GM18907 (cell line): Measurements from ENCODE around the gene DCP2.

Experiments
- ATAC-seq: cut with Tn5 transposase; IDR thresholded peaks from one replicate; pipeline ENCODE4 v1.9.1; 2021; ENCODE audit warnings: mild to moderate bottlenecking, moderate library complexity; ENCODE audit not compliant: unreplicated experiment

The DCP2 gene

GRCh38 chr5:113062869-113063508 lies 86.4 kb downstream of the DCP2 start:
- ATAC-seq: no peak

- ATAC-seq: no peak
Observed at GRCh38 chr5:113063927-113064326, 87.3 kb downstream of the DCP2 start.

- ATAC-seq: no peak
Observed at GRCh38 chr5:113064806-113065205, 88.2 kb downstream of the DCP2 start.

- ATAC-seq: no peak
Observed at GRCh38 chr5:113065626-113066025, 89.0 kb downstream of the DCP2 start.

- ATAC-seq: no peak
Observed at GRCh38 chr5:113067635-113068344, 91.2 kb downstream of the DCP2 start.

GRCh38 chr5:113068559-113068958 lies 92.0 kb downstream of the DCP2 start:
- no peak for ATAC-seq
